NCI-H1417 (cell line): Measurements from ENCODE around the gene NRXN3.

Experiments used
- DNase-seq, 3 experiments: peaks; one replicate each; lab custom pipeline; 2025; lab: John Stamatoyannopoulos, UW

NRXN3 gene

DNA sequence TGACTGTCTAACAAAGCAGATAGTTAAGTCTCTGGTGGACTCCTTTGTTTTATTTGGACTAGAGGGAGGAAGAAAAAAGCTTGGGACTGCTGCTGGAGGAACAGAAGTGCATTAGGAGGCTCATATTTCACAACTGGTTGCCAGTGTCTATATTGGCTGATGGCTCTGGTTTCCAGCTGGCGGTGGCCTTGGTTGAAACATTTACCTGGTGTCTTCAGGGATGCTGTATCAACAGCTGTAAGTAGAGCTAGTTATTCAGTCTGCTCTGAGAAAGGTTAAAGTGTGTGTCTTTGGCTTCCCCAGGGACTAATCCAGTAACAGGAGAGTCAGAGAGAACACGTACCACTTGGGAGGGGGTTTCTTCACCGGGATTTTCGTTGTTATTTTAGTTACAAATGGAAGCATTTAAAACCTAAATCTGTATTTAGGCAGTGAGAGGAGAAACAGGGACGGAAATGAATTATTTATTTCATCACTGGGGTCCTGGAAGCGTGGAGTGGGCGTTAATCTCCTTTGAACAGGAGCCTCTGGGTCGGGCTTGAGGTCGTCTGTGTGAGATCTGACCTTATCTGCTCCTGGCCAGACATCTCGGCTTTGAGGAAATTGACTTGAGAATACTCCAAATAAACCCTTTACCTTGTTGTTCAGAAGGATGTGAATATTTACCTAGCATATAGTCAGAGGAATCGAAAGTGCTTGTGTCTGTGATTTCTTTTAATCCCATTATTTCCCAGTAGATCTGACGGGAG lies 149.9 kb downstream of the NRXN3 start:
- DNase-seq = peak; percentile 24 to 94 (median 68)

DNA sequence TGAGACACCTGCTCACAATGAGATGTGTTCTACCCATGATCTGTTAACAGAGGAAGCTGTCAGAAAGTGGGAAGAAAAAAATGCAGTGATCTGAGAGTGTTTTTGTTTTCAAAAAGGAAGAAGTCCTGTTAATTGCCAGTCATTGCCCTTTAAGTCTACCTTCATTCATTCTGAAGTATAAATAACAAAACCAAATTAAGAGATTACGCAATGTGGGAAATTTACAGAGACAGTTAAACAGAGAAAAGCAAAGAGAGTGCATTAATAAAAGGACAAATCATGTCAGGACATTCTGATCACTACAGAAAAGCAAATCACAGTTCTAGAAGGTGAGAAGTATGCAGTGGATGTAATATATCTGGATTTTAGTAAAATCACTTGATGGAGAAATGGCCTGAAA lies 154.2 kb downstream of the NRXN3 start:
- no peak for DNase-seq

DNA sequence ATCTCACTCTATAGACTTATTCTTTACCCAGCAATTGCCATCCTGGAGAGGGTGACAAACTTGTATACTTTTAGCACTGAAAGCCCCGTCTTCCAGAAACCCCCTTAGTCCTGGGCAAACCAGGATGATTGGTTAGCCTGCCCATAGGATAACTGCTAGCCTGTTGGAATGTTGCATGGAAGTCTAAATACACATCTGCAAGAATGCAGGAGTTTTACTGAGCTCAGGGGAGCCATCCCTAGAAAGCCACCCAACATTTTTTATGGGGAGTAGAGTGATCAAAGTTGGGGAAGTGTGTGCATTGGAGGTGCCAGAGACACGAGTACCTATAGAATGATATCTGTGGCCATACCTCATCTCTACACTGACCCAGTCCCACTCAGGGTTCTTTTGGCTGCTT lies 155.7 kb downstream of the NRXN3 start:
- no peak for DNase-seq

GRCh38 chr14:78327426-78328221 lies 157.5 kb downstream of the NRXN3 start:
- no peak for DNase-seq

GRCh38 chr14:78329371-78329770 lies 159.2 kb downstream of the NRXN3 start:
- DNase-seq = peak in 2 of 3 experiments; percentile 57 to 78

GRCh38 chr14:78335531-78335930 lies 165.4 kb downstream of the NRXN3 start:
- peak; percentile 39 to 71 (median 57) for DNase-seq

GRCh38 chr14:78340250-78340649 lies 170.1 kb downstream of the NRXN3 start:
- peak in 2 of 3 experiments; percentile 32 to 46 for DNase-seq

GRCh38 chr14:78341827-78342389 lies 171.7 kb downstream of the NRXN3 start:
- DNase-seq = peak in 2 of 3 experiments; percentile 45 to 48

GRCh38 chr14:78342879-78343278 lies 172.7 kb downstream of the NRXN3 start:
- DNase-seq = no peak

DNA sequence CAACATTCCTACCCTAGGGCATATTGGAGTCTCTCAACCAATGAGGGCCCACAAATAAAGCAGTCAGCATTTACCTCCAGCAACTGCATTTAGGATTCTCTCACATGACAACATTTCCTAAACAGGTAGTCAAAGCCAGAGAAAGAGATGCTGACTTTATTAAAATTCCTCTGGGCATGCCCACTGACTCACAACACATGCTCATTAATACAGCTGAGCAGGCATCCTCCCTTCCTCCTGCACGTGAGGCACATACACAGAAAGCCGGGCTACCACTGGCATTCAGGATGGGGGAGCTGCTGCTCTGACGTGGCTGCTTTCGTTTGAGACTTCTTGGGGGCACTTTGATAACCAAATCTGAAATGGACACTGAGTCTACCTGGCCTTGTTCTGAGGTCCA lies 174.1 kb downstream of the NRXN3 start:
- no peak for DNase-seq

GRCh38 chr14:78345131-78345744 lies 175.1 kb downstream of the NRXN3 start:
- peak; percentile 24 to 87 (median 70) for DNase-seq

DNA sequence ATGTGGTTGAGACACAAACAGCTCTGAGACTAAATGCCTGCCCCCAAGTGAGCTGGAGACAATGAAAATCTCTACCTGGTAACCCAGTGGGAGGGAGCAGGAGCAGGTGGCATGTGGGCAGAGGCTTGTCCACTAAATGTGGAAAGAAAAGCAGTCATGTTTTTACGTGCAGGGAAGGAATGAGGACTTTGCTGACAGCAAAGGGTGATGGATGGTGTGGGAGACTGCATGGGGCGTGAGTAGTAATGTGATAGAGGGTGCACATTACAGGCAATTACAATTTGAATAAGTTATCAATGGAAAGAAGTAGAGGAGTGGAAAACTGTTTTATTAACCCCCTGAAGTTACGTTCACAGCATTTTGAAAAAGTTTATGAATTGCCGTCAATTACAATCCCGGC lies 176.6 kb downstream of the NRXN3 start:
- peak; percentile 51 to 96 (median 83) for DNase-seq

DNA sequence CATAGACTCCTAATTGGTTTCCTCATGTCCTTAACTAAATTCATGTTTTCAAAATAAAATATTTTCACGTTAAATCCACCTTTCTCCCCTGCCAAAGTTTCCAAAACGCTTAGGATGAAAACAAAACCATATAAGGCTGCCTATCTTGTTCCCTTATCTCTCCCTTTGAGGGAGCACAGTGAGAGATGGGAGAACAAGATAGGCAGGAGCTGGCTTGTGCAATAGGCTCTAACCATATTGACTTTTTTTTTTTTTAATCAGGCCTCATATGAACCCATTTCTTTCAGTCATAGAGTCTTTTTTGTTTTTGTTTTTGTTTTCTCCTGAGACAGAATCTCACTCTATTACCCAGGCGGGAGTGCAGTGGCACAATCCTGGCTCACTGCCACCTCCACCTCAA lies 184.9 kb downstream of the NRXN3 start:
- DNase-seq = no peak

DNA sequence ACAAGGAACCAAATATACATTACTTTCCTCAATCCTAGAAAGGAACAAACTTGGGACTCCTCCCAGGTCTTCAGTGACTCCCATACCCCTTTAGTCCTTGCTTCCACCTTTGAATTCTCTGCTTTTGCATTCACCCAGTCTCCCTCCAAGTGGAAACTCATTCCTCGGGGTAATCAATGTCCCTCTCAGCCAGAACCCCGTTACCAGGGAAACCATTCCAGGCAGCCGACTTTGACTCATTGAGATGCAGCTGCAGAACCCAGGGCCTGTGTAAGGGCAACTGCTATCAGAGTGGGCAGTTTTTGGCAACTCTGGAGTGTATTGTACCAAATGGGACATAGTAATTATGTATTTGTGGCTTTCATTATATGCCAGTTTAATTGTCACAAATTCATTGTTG lies 186.2 kb downstream of the NRXN3 start:
- peak; percentile 29 to 80 (median 45) for DNase-seq

GRCh38 chr14:78358591-78358990 lies 188.4 kb downstream of the NRXN3 start:
- DNase-seq = no peak

DNA sequence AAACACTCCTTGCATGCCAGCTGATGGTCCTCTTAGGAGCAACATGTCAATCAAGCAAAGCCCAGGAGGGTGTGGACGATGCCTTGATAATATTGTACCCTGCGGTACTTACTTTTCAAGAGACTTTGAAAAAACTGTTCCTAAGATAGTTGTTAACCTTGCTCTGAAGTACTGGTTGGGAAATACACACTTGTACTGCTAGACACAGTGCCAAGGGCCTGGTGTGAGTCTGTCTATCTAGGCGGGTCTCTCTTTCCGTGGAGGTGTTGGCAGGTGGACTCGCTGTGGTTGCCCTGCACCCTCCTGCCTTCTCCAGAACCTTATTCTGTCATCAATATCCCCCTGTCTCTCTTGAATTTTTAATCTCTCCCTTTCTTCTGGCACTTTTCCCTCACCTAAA lies 189.4 kb downstream of the NRXN3 start:
- DNase-seq = no peak

DNA sequence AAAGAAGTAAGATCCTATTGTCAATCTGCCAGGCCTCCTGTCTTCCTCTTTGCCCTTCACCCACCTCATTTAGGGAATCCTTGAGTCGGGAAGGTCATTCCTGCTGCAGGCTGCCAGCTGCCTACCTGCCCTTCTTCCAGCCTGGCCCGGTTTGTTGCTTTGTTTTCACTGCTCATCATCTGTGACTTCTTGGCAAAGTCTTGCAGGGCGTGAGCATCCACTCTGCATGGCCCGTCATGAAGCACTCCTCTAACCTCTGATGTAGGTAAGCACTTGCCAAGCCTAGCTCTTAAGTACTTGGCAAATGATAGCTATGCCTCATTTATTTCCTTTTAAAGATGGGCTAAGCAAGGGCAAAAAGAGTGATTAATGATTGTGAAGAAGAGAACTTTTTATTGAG lies 192.8 kb downstream of the NRXN3 start:
- peak in 1 of 3 experiments; percentile 89 for DNase-seq

DNA sequence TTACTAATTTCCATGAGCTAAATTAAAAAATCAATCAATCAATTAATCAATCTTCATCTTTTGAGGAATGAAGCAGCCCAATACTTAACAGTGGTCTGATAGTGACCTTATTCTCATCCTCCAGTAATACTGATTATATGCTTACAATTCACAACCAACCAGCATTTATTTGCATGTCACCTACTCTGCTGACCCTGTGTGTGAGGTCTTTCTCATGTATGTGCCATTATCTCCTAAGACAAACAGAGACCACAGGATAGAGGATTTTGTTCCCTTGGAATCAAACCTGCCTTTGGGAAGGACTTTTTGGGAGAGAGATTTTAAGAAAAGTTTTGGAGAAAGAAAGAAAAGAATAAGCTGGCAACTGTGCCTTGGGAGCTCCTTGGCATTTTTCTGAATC lies 197.2 kb downstream of the NRXN3 start:
- peak in 1 of 3 experiments; percentile 30 for DNase-seq

DNA sequence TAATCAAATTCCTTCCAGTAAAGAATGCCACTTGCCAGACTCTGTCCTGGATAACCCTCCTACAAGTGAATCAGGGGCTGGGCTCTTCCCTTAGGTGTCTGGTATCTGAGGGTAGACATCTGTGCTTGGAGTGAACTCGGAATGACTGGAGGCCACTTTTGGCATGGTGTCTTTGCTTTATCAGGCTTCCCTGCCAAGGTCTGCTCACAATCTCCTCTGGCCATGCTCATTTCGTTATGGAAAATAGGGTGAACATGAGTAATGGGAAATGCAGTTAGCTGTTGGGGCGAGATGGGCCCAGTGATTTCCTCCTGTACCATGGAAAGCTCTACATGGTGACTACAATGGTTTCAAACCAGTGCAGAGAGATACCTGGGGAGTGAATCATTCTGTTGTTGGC lies 212.9 kb downstream of the NRXN3 start:
- DNase-seq = no peak

DNA sequence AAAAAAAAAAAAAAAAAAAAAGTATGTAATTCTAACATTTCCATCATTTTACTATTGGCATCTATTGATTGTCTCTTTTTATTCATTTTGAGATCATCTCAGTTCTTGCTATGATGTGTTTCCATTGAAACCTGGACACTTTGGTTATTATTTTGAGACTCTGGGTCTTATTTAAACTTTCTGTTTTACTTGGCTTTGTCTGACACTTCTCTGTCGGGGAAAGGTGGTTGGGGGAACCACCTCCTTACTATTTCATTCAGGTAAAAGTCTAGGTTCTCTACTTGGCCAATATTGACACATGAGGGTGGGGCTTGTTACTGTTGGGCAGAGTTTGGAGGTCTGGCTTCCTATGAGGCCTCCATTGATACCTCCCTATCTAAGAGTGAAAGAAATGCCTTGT lies 228.0 kb downstream of the NRXN3 start:
- no peak for DNase-seq

GRCh38 chr14:78399316-78399889 lies 229.2 kb downstream of the NRXN3 start:
- no peak for DNase-seq

DNA sequence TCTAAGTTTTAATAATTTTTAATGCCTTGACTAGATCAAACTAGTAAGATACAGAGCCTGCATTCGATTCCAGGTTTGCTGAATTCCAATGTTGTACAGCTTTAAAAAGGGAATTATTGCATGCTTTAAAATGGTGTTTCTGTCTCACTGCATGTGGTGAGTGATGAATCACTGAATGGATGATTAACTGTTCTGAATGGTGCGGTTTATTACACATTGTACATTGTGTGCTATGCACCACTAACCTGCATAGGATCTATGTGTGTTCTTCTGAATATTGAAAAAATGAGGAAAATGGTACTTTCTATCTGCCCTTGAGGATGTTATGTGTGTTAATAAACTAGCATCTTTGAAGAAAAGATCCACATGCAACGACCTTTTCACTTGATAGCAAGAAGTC lies 231.7 kb downstream of the NRXN3 start:
- no peak for DNase-seq
